Natural killer cell treated with Interleukin-12 subunit alpha and Interleukin-12 subunit beta and Interleukin-15 and Interleukin-18, amount 100 ng/mL, for 72 hours (primary cell): Measurements from ENCODE around the gene EPM2A. TPM values are rescaled to one million over a fixed set of nuclear protein-coding genes. Genes with fewer than 3 reads are reported as not detected.

ENCODE experiments used
- ATAC-seq, 2 donors: fragments of 150-1000 bp; cut with Tn5 transposase in 1 of 2; sonication (Bioruptor Pico), chemical (Tn5 transposase) in 1 of 2; 2 replicates each; pipeline ENCODE4 v1.10.0; 2021
- DNase-seq: peaks from one replicate; pipeline ENCODE4 v3.0.0; 2022; ENCODE audit warnings: low spot score
- H3K27ac Mint-ChIP-seq, 2 donors: 1 replicate in 1 of 2; 2 replicates in 1 of 2; pipeline ENCODE4 v1.8.0; 2022; ENCODE audit warnings: mixed read lengths in 2 of 2, mild to moderate bottlenecking in 1 of 2, moderate library complexity in 1 of 2
- H3K27me3 Mint-ChIP-seq, 2 donors: 1 replicate in 1 of 2; 2 replicates in 1 of 2; pipeline ENCODE4 v1.8.0; 2022; ENCODE audit warnings: mixed read lengths in 2 of 2
- H3K36me3 Mint-ChIP-seq: one replicate; pipeline ENCODE4 v1.8.0; 2022; ENCODE audit warnings: mixed read lengths
- H3K4me1 Mint-ChIP-seq, 2 donors: 1 replicate in 1 of 2; 2 replicates in 1 of 2; pipeline ENCODE4 v1.8.0; 2022; ENCODE audit warnings: low read depth in 2 of 2, mixed read lengths in 2 of 2, mild to moderate bottlenecking in 1 of 2
- H3K4me3 Mint-ChIP-seq: one replicate; pipeline ENCODE4 v1.8.0; 2022; ENCODE audit warnings: mixed read lengths
- H3K9me3 Mint-ChIP-seq: 2 replicates; pipeline ENCODE4 v1.8.0; 2022; ENCODE audit warnings: mixed read lengths
- total RNA-seq, 2 donors: library from RNA; stranded (reverse); gene quantifications; one replicate each; pipeline ENCODE4 v1.2.3, GENCODE V29; 2022

The EPM2A gene
- total RNA-seq, 2 donors from 2014 or later, result 5.8 to 10.6 TPM

GRCh38 chr6:145633981-145634627 is 101.2 kb downstream of the EPM2A start:
- Mint-ChIP-seq H3K27me3 (no peaks in the 10 kb centered on the region), H3K27ac (no peak overlapping the region), H3K36me3 (no peaks in the 10 kb centered on the region), H3K4me3 (no peak overlapping the region), H3K9me3 (no peaks in the 10 kb centered on the region), H3K4me1 (peaks cover 6% of the 10 kb centered on the region in 2 donors)
- peak; percentile 64 to 79 for ATAC-seq
- peak; percentile 74 for DNase-seq

GRCh38 chr6:145632971-145633370 is 102.3 kb downstream of the EPM2A start:
- no peak for ATAC-seq
- no peak for DNase-seq
- H3K4me1 Mint-ChIP-seq, result peaks cover 6% of the 10 kb centered on the region in 2 donors
- no peaks in the 10 kb centered on the region for H3K27me3 Mint-ChIP-seq
- H3K4me3 Mint-ChIP-seq, result no peak overlapping the region
- no peaks in the 10 kb centered on the region for H3K9me3 Mint-ChIP-seq
- no peak overlapping the region for H3K27ac Mint-ChIP-seq
- no peaks in the 10 kb centered on the region for H3K36me3 Mint-ChIP-seq

- Mint-ChIP-seq H3K4me3 (no peak overlapping the region), H3K27me3 (no peaks in the 10 kb centered on the region), H3K27ac (no peak overlapping the region), H3K4me1 (peaks cover 6% of the 10 kb centered on the region in 2 donors), H3K36me3 (no peaks in the 10 kb centered on the region), H3K9me3 (no peaks in the 10 kb centered on the region)
- DNase-seq (no peak), ATAC-seq (no peak)
Observed at GRCh38 chr6:145631374-145631773, 103.9 kb downstream of the EPM2A start.

- ATAC-seq (no peak), DNase-seq (no peak)
- Mint-ChIP-seq H3K9me3 (no peaks in the 10 kb centered on the region), H3K36me3 (no peaks in the 10 kb centered on the region), H3K4me1 (peaks cover 6% of the 10 kb centered on the region in 2 donors), H3K27me3 (no peaks in the 10 kb centered on the region), H3K4me3 (no peak overlapping the region), H3K27ac (no peak overlapping the region)
Observed at GRCh38 chr6:145630598-145630997, 104.7 kb downstream of the EPM2A start.

- H3K9me3 Mint-ChIP-seq, result no peaks in the 10 kb centered on the region
- no peak overlapping the region for H3K4me3 Mint-ChIP-seq
- H3K36me3 Mint-ChIP-seq, result no peaks in the 10 kb centered on the region
- peaks cover 5 to 6% of the 10 kb centered on the region in 2 donors for H3K4me1 Mint-ChIP-seq
- ATAC-seq, result no peak
- H3K27me3 Mint-ChIP-seq, result no peaks in the 10 kb centered on the region
- no peak for DNase-seq
- no peak overlapping the region for H3K27ac Mint-ChIP-seq
Observed at GRCh38 chr6:145629478-145629877, 105.8 kb downstream of the EPM2A start.

- ATAC-seq, result no peak
- no peaks in the 10 kb centered on the region for H3K4me1 Mint-ChIP-seq
- DNase-seq, result no peak
- no peak overlapping the region for H3K27ac Mint-ChIP-seq
- H3K36me3 Mint-ChIP-seq, result no peaks in the 10 kb centered on the region
- no peaks in the 10 kb centered on the region for H3K9me3 Mint-ChIP-seq
- H3K27me3 Mint-ChIP-seq, result no peaks in the 10 kb centered on the region
- H3K4me3 Mint-ChIP-seq, result no peak overlapping the region
Observed at GRCh38 chr6:145627451-145627850, 107.9 kb downstream of the EPM2A start.

GRCh38 chr6:145626857-145627256 is 108.5 kb downstream of the EPM2A start:
- DNase-seq (no peak), ATAC-seq (peak in 1 of 2 donors; percentile 24)
- H3K27ac Mint-ChIP-seq, result no peak overlapping the region
- no peaks in the 10 kb centered on the region for H3K4me1 Mint-ChIP-seq
- no peaks in the 10 kb centered on the region for H3K9me3 Mint-ChIP-seq
- no peaks in the 10 kb centered on the region for H3K27me3 Mint-ChIP-seq
- no peaks in the 10 kb centered on the region for H3K36me3 Mint-ChIP-seq
- H3K4me3 Mint-ChIP-seq, result no peak overlapping the region

- no peaks in the 10 kb centered on the region for H3K36me3 Mint-ChIP-seq
- H3K27me3 Mint-ChIP-seq, result peaks cover 0 to 6% of the 10 kb centered on the region in 2 donors
- ATAC-seq (peak in 1 of 2 donors; percentile 20), DNase-seq (no peak)
- peaks cover 5% of the 10 kb centered on the region for H3K9me3 Mint-ChIP-seq
- no peak overlapping the region for H3K4me3 Mint-ChIP-seq
- no peak overlapping the region for H3K27ac Mint-ChIP-seq
- H3K4me1 Mint-ChIP-seq, result no peaks in the 10 kb centered on the region
Observed at GRCh38 chr6:145623231-145623630, 112.1 kb downstream of the EPM2A start.

- Mint-ChIP-seq H3K36me3 (no peaks in the 10 kb centered on the region), H3K27me3 (peaks cover 0 to 6% of the 10 kb centered on the region in 2 donors), H3K4me1 (no peaks in the 10 kb centered on the region), H3K9me3 (peaks cover 5% of the 10 kb centered on the region), H3K27ac (no peak overlapping the region), H3K4me3 (no peak overlapping the region)
- no peak for ATAC-seq
- no peak for DNase-seq
Observed at GRCh38 chr6:145621776-145622175, 113.5 kb downstream of the EPM2A start.

GRCh38 chr6:145620088-145620487 is 115.2 kb downstream of the EPM2A start:
- H3K36me3 Mint-ChIP-seq, result no peaks in the 10 kb centered on the region
- H3K9me3 Mint-ChIP-seq, result peaks cover 5% of the 10 kb centered on the region
- H3K27me3 Mint-ChIP-seq, result peaks cover 0 to 6% of the 10 kb centered on the region in 2 donors
- H3K27ac Mint-ChIP-seq, result no peak overlapping the region
- DNase-seq (no peak), ATAC-seq (no peak)
- H3K4me1 Mint-ChIP-seq, result no peaks in the 10 kb centered on the region
- no peak overlapping the region for H3K4me3 Mint-ChIP-seq

- Mint-ChIP-seq H3K9me3 (peaks cover 5% of the 10 kb centered on the region), H3K36me3 (no peaks in the 10 kb centered on the region), H3K4me3 (no peak overlapping the region), H3K4me1 (no peaks in the 10 kb centered on the region), H3K27ac (no peak overlapping the region), H3K27me3 (peaks cover 5 to 8% of the 10 kb centered on the region in 2 donors)
- ATAC-seq (no peak), DNase-seq (no peak)
Observed at GRCh38 chr6:145609521-145609920, 125.8 kb downstream of the EPM2A start.

- DNase-seq, result no peak
- H3K36me3 Mint-ChIP-seq, result no peaks in the 10 kb centered on the region
- H3K9me3 Mint-ChIP-seq, result peaks cover 3% of the 10 kb centered on the region
- H3K4me3 Mint-ChIP-seq, result no peak overlapping the region
- no peak overlapping the region for H3K27ac Mint-ChIP-seq
- H3K4me1 Mint-ChIP-seq, result no peaks in the 10 kb centered on the region
- no peak for ATAC-seq
- peaks cover 5 to 8% of the 10 kb centered on the region in 2 donors for H3K27me3 Mint-ChIP-seq
Observed at GRCh38 chr6:145608850-145609249, 126.5 kb downstream of the EPM2A start.

GRCh38 chr6:145603991-145604390 is 131.3 kb downstream of the EPM2A start:
- H3K4me3 Mint-ChIP-seq, result no peak overlapping the region
- no peak for ATAC-seq
- H3K27ac Mint-ChIP-seq, result no peak overlapping the region
- DNase-seq, result no peak
- H3K9me3 Mint-ChIP-seq, result peaks cover 5% of the 10 kb centered on the region
- no peaks in the 10 kb centered on the region for H3K4me1 Mint-ChIP-seq
- H3K27me3 Mint-ChIP-seq, result peaks cover 4 to 8% of the 10 kb centered on the region in 2 donors
- H3K36me3 Mint-ChIP-seq, result no peaks in the 10 kb centered on the region

GRCh38 chr6:145603424-145603833 is 131.9 kb downstream of the EPM2A start:
- ATAC-seq (no peak), DNase-seq (no peak)
- H3K27me3 Mint-ChIP-seq, result peaks cover 4 to 8% of the 10 kb centered on the region in 2 donors
- no peak overlapping the region for H3K4me3 Mint-ChIP-seq
- H3K27ac Mint-ChIP-seq, result no peak overlapping the region
- H3K36me3 Mint-ChIP-seq, result no peaks in the 10 kb centered on the region
- no peaks in the 10 kb centered on the region for H3K4me1 Mint-ChIP-seq
- peaks cover 5% of the 10 kb centered on the region for H3K9me3 Mint-ChIP-seq
